Adrenal gland (tissue), 12 donors: ENCODE data around the gene PRSS56. TPM values are rescaled to one million over a fixed set of nuclear protein-coding genes. Genes with fewer than 3 reads are reported as not detected.

Source experiments
- DNase-seq, 7 donors: peaks; one replicate each; pipeline ENCODE4 v3.0.0-alpha.2; 2019 to 2020
- H3K27ac ChIP-seq, 5 donors: fragments of 200-600 bp; sonication (generic) in 4 of 5; 1 replicate in 3 of 5; 2 replicates in 2 of 5; pipeline versions ENCODE4 v1.5.1 to v1.8.0; 2016 to 2020; ENCODE audit warnings: mild to moderate bottlenecking in 1 of 5
- H3K27me3 ChIP-seq: fragments of 200-600 bp; 2 replicates; pipeline ENCODE4 v1.8.0; 2021
- H3K36me3 ChIP-seq, 2 donors: fragments of 200-600 bp; replicated peaks in 1 of 2; 1 replicate in 1 of 2; 2 replicates in 1 of 2; pipeline versions ENCODE4 v1.5.1 to v1.8.0; 2018 to 2022
- H3K4me1 ChIP-seq, 2 donors: fragments of 200-600 bp; replicated peaks in 1 of 2; 1 replicate in 1 of 2; 2 replicates in 1 of 2; pipeline versions ENCODE4 v1.5.1 to v1.8.0; 2018 to 2021
- H3K4me3 ChIP-seq, 4 donors: fragments of 200-600 bp; sonication (generic) in 3 of 4; one replicate each; pipeline ENCODE4 v1.5.1; 2016 to 2018
- H3K9me3 ChIP-seq, 3 donors: fragments of 200-600 bp; sonication (generic) in 1 of 3; replicated peaks in 1 of 3; 1 replicate in 2 of 3; 2 replicates in 1 of 3; pipeline versions ENCODE4 v1.5.1 to v1.8.0; 2016 to 2021
- CTCF ChIP-seq, 6 experiments: fragments of 450-650 bp in 4 of 6; fragments of 200-600 bp in 2 of 6; sonication (generic) in 1 of 6; IDR thresholded peaks; 1 replicate in 5 of 6; 2 replicates in 1 of 6; pipeline versions ENCODE4 v1.5.1 to v1.8.0; 2016 to 2021; ENCODE audit warnings: antibody characterized with exemption in 6 of 6, mild to moderate bottlenecking in 2 of 6, moderate library complexity in 1 of 6
- POLR2A ChIP-seq, 2 donors: fragments of 450-650 bp; IDR thresholded peaks; one replicate each; pipeline ENCODE4 v1.6.1; 2017; ENCODE audit warnings: antibody characterized with exemption in 2 of 2, mild to moderate bottlenecking in 2 of 2, moderate library complexity in 1 of 2
- WGBS, 4 donors: extraction: QIAGEN DNeasy Blood & Tissue Kit in 2 of 4; methylation state at CpG; one replicate each; pipeline versions ENCODE4 v1.1.5 to v1.1.7; 2013 to 2017; 5-methylcytosine and 5-hydroxymethylcytosine counted together
- intact Hi-C, 2 donors: fragments of 100-400 bp; cut with DNase I; formaldehyde crosslinking; loops; one replicate each; pipeline versions ENCODE4 v1.14.1 to v1.15.0; 2022 to 2023
- polyA plus RNA-seq, 3 donors: library from polyadenylated mRNA; stranded (reverse); fragments of 200-250 nt in 2 of 3; fragments of 350-450 nt in 1 of 3; fragmentation: Illumina TruSeq in 1 of 3; extraction: RNeasy Lipid Tissue Mini Kit (QIAGEN cat#74804) in 1 of 3; gene quantifications; one replicate each; pipeline ENCODE4 v1.2.3, GENCODE V29; 2013 to 2014
- total RNA-seq, 9 donors: library from RNA; depleted of rRNA in 4 of 9; stranded (reverse); fragments of >200 nt in 4 of 9; fragments of 120-200 nt in 1 of 9; fragmentation: NEBNext Ultra II Directional in 1 of 9; extraction: Animal tissue kit (Norgen Biotek cat#: 25700) in 1 of 9; gene quantifications; one replicate each; pipeline versions ENCODE4 v1.1.0 to v1.2.4, GENCODE V29; 2013 to 2023
- donor health status: healthy with polysubstance abuse.
- donor health status: Bipolar disorder and iron deficiency.
- donor health status: DM: yes; HTN: yes; CAD: no.
- donor health status: DM: no; HTN: no; CAD: no.
- donor health status: DM: no; HTN: no; CAD: no.
- donor health status: DM: yes; HTN: yes; CAD: no.

The PRSS56 gene
- total and polyA plus RNA-seq, 12 donors: 0.06 to 0.28 (median 0.07) TPM; not detected in 9

DNA sequence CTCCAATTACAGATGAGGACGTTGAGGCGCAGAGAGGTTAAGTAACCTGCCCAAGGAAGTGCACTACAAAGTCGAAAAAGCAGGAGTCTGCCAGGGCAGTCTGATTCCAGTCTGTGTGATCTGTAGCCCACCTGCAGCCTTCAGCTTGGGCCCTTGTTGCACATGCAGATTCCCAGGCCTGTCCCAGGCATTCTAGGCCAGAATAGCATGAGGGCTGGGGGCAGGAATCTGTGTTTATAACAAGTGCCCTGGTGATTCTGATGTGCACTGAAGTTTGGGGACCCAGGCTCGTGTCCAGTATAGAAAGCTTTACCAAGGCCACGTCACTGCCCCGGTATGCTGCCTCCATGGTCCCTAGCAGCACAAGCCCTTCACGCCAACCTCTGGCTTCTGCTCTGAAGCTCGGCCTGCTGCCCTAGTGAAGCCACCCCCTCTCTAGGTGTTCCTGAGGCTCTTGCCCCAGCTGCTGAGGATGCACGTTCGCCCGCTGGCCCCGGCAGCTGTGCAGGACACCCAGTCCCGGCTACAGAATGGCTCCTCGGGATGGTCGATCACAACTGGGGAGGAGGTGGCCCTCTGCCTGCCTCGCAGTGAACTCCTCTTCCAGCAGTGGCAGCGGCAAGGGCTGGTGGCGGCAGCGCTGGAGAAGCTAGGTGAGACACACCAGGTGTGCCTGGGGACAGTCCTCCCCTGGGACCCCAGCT, 23.9 kb downstream of the PRSS56 start:
- Histone ChIP-seq H3K27ac (no peak overlapping the region), H3K9me3 (no peaks in the 10 kb centered on the region), H3K36me3 (no peaks in the 10 kb centered on the region), H3K4me3 (no peak overlapping the region), H3K27me3 (peaks cover 5% of the 10 kb centered on the region), H3K4me1 (peaks cover 0 to under 1% of the 10 kb centered on the region in 2 donors)
- WGBS, 4 donors: 89 to 93% (median 91%) methylated on average over 15 to 19 of the region's 19 CpGs
- no peak for TF ChIP-seq CTCF (IDR thresholded peaks at IDR 0.05)
- no peak for TF ChIP-seq POLR2A (IDR thresholded peaks at IDR 0.05)
- intact Hi-C loops: no loop called here
- peak in 1 of 7 donors; percentile 13 for DNase-seq

DNA sequence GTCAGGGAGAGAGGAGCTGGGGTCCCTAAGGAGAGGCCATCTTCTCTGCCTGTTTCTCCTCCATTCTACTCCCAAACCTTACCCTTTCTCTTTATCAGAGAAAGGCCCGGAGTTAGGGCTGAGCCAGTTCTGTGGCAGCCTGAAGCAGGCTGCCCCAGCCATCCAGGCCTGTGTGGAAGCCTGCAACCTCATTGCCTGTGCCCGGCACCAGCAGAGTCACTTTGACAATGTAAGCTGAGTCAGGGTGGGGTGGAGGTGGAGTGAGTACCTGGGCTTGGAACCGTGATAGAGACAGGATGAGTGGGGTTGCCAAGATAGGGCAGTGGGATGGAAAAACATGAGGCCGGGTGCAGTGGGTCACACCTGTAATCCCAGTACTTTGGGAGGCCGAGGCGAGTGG, 24.5 kb downstream of the PRSS56 start:
- intact Hi-C loops: no loop called here
- peak in 1 of 7 donors; percentile 5 for DNase-seq
- TF ChIP-seq CTCF (IDR thresholded peaks at IDR 0.05) (no peak), POLR2A (IDR thresholded peaks at IDR 0.05) (no peak)
- Histone ChIP-seq H3K4me3 (no peak overlapping the region), H3K9me3 (no peaks in the 10 kb centered on the region), H3K4me1 (peaks cover 3 to 7% of the 10 kb centered on the region in 2 donors), H3K36me3 (no peaks in the 10 kb centered on the region), H3K27me3 (peaks cover under 1% of the 10 kb centered on the region), H3K27ac (no peak overlapping the region)
- WGBS, 4 donors: 91 to 96% (median 94%) methylated on average over 6 of the region's 6 CpGs

- H3K27ac ChIP-seq: no peak overlapping the region
- H3K4me1 ChIP-seq: peaks cover 4 to 9% of the 10 kb centered on the region in 2 donors
- H3K4me3 ChIP-seq: no peak overlapping the region
- intact Hi-C loops: no loop called here
- H3K27me3 ChIP-seq: no peaks in the 10 kb centered on the region
- DNase-seq: peak in 2 of 7 donors; percentile 9 to 45
- no peak for TF ChIP-seq POLR2A (IDR thresholded peaks at IDR 0.05)
- no peak for TF ChIP-seq CTCF (IDR thresholded peaks at IDR 0.05)
- 90 to 94% (median 91%) methylated on average over 10 to 17 of the region's 17 CpGs for WGBS, 4 donors
- H3K36me3 ChIP-seq: no peaks in the 10 kb centered on the region
- H3K9me3 ChIP-seq: no peaks in the 10 kb centered on the region
Observed at GRCh38 chr2:232545511-232546375, 25.6 kb downstream of the PRSS56 start.

GRCh38 chr2:232547991-232548390, 27.8 kb downstream of the PRSS56 start:
- no peak for DNase-seq
- 97 to 98% (median 97%) methylated on average over 6 of the region's 6 CpGs for WGBS, 4 donors
- TF ChIP-seq CTCF (IDR thresholded peaks at IDR 0.05): no peak
- no peak for TF ChIP-seq POLR2A (IDR thresholded peaks at IDR 0.05)
- no peak overlapping the region for H3K27ac ChIP-seq
- H3K27me3 ChIP-seq: no peaks in the 10 kb centered on the region
- intact Hi-C loops: no loop called here
- H3K4me1 ChIP-seq: peaks cover 12 to 20% of the 10 kb centered on the region in 2 donors
- H3K36me3 ChIP-seq: no peaks in the 10 kb centered on the region
- no peak overlapping the region for H3K4me3 ChIP-seq
- H3K9me3 ChIP-seq: no peaks in the 10 kb centered on the region
